WTC11 (cell line): ENCODE data around the gene USP10.

Experiments used
- CTCF ChIP-seq: fragments of 200-600 bp; IDR thresholded peaks from 2 replicates; pipeline ENCODE4 v1.8.0; 2022; ENCODE audit warnings: antibody characterized with exemption
- ELF4 ChIP-seq: sonication (generic); formaldehyde crosslinking; IDR thresholded peaks from 2 replicates; pipeline ENCODE4 v1.8.1; 2022; ENCODE audit warnings: low read depth, mild to moderate bottlenecking, moderate library complexity, missing genetic modification reagents
- ESRRA ChIP-seq: sonication (generic); formaldehyde crosslinking; IDR thresholded peaks from 2 replicates; pipeline ENCODE4 v1.8.1; 2022; ENCODE audit warnings: mild to moderate bottlenecking, missing genetic modification reagents, borderline replicate concordance
- FOXP4 ChIP-seq: sonication (generic); formaldehyde crosslinking; IDR thresholded peaks from 2 replicates; pipeline ENCODE4 v1.8.0; 2022; ENCODE audit warnings: mild to moderate bottlenecking, missing genetic modification reagents
- RELA ChIP-seq: sonication (generic); formaldehyde crosslinking; IDR thresholded peaks from 2 replicates; pipeline ENCODE4 v1.8.1; 2022; ENCODE audit warnings: missing genetic modification reagents, mild to moderate bottlenecking, borderline replicate concordance
- SMAD4 ChIP-seq: sonication (generic); formaldehyde crosslinking; IDR thresholded peaks from 2 replicates; pipeline ENCODE4 v1.8.0; 2022; ENCODE audit warnings: mild to moderate bottlenecking, missing genetic modification reagents
- SP1 ChIP-seq: sonication (generic); formaldehyde crosslinking; conservative IDR thresholded peaks from 2 replicates; pipeline ENCODE4 v1.8.1; 2022; ENCODE audit warnings: missing genetic modification reagents
- TCF7 ChIP-seq: sonication (generic); formaldehyde crosslinking; IDR thresholded peaks from 2 replicates; pipeline ENCODE4 v1.8.0; 2022; ENCODE audit warnings: mild to moderate bottlenecking, low read depth, missing genetic modification reagents, moderate library complexity
- TEAD4 ChIP-seq: sonication (generic); formaldehyde crosslinking; IDR thresholded peaks from 2 replicates; pipeline ENCODE4 v1.8.0; 2022; ENCODE audit warnings: mild to moderate bottlenecking, missing genetic modification reagents

GRCh38 chr16:84692451-84693214 is 7.2 kb upstream of the USP10 start:
- TF ChIP-seq TCF7, result no peak
- TF ChIP-seq ELF4, result no peak
- TF ChIP-seq FOXP4 (CRISPR knock-in tag), result no peak
- TF ChIP-seq CTCF, result no peak
- TF ChIP-seq SP1 (CRISPR knock-in tag), result no peak
- no peak for TF ChIP-seq TEAD4 (CRISPR knock-in tag)
- no peak for TF ChIP-seq ESRRA (CRISPR knock-in tag)
- no peak for TF ChIP-seq SMAD4 (CRISPR knock-in tag)
- no peak for TF ChIP-seq RELA
